UCSD-AML1 (cell line): ENCODE results near the gene HACD2.
"Not testable (repeated sequence)": the region's sequence is repeated elsewhere in the genome, so short reads cannot be mapped to it uniquely, and the experiment has no call there.

Experiments
- DNase-seq: peaks from one replicate; lab custom pipeline; 2025; ENCODE audit not compliant: unreplicated experiment; lab: John Stamatoyannopoulos, UW

Gene HACD2

DNA sequence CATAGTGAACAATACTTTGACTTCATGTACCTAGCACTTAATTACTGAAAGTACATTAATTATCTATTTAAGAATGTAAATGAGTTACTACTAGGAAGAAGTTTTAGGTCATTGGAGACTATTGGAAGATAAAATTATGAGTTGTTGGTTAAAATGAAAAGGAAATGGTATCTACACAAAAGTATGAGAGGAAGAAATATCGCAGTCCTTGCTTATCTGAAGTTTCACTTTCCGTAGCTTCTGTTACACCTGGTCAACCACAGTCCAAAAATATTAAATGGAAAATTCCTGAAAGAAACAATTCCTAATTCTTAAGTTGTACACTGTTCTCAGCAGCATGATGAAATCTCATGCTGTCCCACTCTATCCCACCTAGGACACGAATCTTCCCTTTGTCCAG, 57.8 kb downstream of the HACD2 start:
- no peak for DNase-seq

DNA sequence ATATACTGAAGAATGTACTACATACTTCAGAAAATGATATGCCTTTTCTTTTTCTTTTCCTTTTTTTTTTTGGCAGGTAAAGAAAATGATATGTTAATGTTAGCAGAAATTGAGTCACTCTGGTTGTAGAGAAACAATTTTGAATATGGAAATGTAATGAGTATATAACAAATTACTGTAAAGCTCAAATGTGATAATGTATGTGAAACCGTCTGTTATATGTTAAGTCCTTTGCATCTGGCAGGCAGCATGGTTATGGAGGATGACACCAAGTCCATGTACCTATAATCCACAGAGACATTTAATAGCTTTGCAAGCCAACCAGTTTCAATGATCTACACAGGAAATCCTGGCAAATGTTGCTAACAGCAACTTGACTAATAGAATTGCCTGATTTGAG, 58.4 kb downstream of the HACD2 start:
- DNase-seq = no peak

DNA sequence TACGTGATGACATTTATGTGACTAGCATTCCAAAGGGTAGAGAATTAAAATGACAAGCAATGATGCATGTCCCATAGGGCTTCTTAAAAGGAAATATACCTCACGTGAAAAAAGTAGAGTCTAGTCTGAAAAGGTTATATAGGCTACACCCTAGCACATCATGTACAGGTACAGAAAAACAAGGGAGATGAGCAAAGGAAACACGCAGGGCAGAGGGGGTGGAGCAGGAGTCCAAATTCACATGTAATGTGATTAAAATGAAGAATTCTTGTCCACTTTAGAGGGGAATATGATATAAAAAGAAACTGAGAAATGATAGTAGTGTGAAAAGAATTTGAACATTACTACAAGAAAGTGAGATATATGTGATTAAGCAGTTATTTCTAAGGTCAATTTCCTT, 59.4 kb downstream of the HACD2 start:
- no peak for DNase-seq

DNA sequence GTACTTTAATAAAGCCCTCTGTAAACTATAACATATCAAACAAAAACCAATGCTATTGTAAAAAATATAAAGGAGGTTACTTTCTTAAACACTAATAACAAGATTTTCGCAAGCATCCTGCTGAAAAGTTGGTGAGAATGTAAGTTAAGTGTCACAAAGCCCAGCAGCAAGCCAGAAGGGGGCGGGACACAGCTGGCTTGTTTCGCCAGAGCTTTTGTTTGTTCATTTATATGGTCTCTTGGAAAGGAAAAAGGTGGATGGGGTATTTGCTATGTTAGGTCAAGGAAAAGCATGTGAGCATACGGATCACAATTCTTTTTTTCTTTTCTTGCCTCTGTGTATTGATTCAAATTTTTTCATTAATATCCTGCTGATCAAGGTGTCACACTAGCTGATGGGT, 59.9 kb downstream of the HACD2 start:
- no peak for DNase-seq

DNA sequence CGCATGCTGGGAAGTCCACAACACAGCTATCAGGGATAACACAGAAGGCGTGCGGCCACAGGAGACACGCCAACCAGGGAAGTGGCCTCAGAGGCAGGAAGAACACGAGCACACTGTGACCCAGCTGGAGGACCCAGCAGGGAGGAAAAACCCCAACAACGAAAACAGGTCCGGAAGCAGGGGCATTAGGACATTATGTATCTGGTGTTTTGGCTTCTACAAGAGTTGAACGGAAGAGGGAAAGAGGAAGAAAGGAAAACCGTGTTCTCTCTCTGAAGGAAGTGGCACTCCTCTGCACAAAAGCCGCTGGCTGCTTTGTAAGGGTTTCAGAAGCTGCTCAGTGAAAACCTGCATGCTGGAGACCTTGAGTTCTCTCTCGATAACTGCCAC, 61.8 kb downstream of the HACD2 start:
- peak; percentile 73 for DNase-seq

DNA sequence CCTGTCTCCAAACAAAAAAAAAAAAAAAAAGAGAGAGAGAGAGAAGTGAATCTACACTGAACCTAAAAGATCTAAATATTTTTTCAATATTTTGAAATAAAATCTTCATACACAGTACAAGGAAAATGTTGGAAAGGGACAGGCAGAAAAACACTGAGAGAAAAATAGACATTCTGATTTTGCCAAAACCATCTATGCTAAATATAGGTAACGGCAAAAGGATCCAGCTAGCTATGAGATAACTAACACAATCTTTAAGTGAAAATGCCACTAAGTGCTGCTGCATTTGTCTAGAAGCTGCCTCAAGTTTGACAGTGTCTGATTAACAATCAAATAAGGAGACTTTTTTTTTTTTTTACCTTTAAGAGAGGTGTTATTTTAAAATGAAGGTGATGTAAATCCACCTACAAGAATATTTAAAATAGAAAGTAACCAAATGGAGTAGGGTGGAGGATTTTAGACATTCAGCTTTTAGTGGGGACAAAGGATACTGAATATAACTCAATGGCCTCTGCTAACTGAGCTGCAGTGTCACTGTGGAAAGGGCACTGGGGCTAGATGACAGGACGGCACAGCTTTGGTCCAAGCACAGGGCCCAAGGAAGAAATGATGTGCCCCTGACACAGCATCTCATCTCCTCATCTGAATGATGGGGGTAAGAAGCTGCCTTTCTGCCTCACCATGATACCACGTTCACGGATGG, 62.4 kb downstream of the HACD2 start:
- DNase-seq = no peak

DNA sequence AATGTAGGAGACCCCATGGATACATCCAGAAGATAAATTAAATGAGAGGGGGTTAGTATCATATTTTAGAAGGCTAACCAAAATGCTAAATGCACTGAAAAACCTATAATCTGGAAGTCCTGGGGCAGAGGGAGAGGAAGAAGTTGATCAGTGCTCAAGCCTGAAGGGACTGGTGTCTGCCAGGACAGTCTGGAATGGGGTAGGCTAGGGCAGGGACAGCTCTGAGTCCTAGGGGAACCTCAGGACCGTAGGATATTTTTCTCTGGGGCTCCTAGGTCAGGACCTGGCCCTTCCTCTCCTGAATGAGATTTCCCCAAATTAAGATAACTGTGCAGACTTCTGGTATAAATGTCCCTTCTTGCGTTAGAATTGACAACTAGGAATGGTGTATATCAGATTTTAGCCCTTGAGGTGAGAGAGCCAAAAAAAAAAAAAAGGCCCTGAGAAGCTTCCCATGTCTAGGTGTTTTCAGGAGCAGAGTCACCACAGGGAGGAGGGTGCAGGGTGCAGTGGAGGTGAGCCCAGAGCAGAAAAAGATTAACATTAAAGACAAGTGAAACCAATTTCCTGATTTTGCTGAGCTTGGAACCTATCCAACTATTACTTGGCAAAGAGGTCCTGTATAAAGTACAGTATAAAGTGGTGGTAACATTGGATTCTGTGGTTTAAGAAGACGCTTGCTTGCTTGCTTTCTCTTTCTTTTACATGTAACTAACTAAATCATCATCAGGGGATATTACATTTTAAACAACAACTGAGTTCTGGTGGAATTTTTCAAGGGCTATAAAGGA, 63.5 kb downstream of the HACD2 start:
- no peak for DNase-seq

DNA sequence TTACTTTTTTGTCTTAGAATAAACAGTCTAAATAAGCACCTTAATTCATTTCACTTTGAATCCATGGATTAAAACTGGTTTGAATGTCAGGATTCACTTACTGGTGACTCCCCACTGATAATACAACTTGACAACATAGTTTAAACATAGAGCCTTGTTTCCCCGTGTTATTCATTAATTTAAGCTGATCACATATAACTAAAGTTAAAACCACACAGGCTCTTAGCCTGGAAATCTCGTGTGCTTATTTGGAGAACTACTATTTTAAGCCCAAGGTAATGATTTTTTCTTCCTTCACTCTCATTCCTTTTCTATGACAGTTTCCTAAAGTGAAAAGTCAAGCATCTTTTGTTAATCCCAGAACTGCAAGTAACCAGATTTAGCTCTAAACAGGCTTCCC, 64.2 kb downstream of the HACD2 start:
- no peak for DNase-seq

DNA sequence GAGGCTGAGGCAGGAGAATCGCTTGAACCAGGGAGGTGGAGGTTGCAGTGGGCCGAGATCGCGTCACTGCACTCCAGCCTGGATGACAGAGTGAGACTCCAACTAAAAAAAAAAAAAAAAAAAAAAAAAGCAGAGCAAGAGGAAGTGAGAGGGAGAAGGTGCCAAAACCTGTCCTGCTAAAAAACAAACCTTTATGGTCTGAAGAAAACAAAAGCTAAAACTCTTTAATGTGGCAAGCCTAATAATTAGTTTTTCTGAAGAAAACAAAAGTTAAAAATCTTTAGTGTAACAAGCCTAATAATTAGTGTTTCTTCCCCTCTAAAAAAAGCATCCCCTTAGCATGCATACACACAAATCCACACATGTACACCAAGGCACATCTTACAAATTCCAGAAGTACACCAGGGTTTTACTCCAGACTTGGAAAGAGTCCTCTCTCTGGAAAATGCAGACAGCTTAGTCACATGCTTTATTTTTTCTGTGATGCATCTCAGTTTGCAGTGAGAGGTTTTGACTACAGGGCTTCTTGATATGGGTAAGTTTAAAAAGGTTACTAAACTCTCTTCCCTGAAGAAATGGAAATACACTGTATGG, 65.9 kb downstream of the HACD2 start:
- no peak for DNase-seq

DNA sequence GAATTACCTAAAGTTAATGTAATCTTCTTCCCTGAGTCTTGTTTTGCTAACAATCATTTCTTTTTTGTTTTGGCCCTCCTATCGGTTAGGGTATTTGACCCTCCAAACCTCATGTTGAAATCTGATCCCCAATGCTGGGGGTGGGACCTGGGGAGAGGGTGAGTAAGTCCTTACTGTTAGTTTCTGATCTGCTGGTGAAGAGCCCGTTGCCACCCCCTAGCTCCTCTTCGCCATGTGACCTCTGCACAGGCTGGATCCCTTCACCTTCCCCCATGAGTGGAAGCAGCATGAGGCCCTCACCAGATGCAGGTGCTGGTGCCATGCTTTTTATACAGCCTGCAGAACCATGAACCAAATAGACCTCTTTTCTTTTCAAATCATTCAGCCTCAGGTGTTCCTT, 73.1 kb downstream of the HACD2 start:
- no peak for DNase-seq

DNA sequence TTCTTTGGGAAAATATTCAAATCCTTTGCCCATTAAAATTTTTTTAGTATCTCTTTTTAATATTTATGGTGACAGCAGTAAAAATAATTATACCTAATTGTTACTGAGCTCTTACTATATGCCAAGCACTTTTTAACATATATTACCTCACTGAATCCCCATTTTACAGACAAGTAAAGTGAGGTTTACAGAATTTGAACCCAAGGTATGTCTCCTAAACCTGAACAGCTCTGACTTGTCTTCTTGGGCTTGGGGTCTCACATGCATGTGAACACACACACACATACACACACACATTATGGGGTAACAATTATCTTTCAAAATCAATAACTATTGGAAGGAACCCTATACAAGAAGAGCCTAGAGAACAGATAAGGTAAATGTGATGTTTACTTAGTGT, 73.8 kb downstream of the HACD2 start:
- no peak for DNase-seq

DNA sequence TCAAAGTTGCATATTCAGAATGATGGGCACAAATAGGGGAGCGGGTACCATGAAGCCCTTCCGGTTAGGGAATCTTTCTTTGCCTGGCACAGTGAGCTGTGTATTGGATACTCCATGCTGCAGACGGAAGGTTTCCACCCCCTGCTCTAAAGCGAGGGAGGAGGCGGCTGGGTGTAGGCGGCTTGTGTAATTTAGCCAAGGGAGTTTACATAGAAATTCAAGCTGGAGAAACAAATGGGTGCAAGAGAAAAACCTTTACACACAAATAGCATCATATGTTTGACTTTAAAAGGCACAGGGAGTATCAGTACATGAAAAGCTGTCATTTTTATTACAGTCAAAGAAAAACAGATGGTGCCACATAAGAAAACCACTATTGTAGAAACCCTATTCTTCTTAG, 76.7 kb downstream of the HACD2 start:
- DNase-seq = no peak

DNA sequence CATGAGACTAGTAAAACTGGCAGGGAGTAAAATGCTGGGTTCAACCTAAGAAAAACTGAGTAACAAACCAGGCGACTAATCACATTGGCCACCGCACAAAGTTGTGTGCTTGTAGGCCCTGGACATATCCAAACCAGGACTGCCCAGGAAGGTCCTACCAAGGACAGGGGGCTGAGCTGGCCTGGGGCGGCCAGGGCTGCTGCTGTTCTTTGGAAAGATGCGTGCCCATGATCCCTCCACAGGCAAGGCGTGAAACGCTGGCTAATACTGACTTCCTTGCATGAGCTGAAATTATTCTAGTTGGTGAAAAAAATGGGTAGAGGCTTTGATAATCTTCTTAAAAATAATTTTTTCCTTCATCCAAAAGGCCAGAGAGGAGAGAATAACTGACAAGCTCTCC, 79.0 kb downstream of the HACD2 start:
- DNase-seq = no peak

DNA sequence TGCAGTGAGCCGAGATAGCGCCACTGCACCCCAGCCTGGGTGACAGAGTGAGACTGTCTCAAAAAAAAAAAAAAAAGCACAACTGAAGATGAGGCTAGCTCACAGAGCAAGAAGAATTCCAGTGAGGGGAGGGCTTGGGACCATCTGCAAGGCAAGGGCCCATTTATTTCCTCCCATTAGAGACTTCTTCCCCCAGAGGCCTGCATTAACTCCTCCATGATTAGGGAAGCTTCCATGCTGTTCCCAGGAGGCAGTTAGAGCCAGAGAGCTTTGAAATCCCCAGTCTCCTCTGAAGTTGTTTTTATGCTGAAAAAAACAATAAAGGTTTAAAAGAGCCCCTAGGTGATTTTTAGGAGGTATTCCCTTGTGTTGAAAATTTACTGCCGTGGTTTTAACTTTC, 81.7 kb downstream of the HACD2 start:
- DNase-seq = no peak

DNA sequence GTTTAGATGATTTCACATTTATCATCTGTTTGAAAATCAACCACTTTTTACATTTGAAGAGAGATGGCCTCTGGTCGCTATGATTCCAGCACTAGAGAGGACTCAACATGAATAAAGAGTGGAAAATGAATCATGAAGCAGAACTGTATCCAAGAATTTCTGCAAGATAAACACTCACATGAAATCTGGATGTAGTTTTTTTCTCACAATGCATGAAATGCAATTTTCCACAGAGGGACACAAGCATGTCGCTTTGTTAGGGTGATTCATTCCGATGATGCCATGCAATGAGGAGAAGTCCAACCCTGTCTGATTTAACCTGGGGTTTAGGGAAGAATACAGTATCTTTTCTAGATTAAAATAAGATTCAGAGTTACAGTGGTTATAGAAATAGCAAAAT, 85.5 kb downstream of the HACD2 start:
- no peak for DNase-seq

DNA sequence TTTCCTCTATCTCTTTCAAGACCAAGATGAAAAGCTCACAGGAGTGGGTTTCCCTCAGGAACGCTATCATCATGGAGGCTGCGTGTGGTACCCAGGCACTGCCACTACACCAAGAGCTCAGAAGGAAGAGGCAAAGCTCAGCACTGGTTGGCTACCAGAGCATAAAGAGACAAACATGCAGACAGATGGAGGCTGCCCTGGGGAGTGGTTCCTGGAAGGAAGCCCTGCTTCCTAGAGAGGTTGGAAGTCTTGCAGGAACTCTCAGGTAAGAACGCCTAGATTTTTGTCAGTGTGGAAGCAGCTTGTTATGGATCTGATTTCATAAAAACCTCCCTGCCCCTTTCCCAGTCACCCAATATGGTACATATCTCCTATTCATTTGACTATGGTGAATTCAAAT, 86.1 kb downstream of the HACD2 start:
- no peak for DNase-seq

DNA sequence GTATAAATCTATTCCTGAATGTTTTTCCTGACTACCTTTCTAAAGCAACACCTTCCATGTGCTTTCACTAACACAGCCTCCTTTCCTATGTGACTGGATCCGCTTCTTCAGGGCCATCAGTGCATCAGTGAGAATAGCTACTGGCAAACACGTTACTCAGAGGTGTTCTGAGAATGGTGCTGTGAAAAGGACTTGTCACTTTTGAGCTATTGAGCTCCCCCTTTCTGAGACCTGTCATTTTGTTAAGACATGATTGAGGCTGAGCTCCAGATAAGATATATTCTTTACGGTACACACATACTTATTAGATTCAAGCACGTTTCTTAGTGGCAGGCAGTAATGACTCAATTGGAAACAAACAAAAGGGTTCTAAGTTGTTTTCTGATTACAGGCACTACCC, 90.9 kb downstream of the HACD2 start:
- DNase-seq = no peak

DNA sequence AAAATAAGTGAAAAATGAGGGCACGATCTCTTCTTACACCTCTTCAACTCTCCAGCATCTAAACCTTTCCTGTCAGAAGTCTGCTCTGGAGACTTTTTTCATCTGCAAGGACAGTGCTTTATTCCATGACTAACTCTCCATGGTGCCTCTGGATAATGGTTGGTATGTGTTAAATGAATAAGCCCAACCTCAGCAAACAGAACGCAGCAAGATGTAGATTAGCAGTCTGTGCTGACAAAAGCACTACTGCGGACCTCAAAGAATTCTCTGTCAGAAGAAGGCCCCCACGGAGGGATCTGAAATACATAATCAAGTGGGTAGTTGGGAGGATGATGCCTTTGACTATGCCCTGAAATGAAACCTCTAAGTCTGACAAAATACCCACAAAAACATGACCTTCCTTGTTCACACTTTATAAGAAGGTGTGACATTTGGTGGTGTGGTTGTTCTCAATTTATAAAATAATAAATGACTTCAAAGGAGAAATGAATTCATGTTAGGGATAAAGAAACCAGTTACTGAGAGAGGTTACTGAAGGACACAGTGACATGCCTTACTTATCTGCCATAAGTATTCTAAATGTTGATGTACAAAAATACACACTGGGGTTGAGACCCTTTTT, 92.8 kb downstream of the HACD2 start:
- no peak for DNase-seq

DNA sequence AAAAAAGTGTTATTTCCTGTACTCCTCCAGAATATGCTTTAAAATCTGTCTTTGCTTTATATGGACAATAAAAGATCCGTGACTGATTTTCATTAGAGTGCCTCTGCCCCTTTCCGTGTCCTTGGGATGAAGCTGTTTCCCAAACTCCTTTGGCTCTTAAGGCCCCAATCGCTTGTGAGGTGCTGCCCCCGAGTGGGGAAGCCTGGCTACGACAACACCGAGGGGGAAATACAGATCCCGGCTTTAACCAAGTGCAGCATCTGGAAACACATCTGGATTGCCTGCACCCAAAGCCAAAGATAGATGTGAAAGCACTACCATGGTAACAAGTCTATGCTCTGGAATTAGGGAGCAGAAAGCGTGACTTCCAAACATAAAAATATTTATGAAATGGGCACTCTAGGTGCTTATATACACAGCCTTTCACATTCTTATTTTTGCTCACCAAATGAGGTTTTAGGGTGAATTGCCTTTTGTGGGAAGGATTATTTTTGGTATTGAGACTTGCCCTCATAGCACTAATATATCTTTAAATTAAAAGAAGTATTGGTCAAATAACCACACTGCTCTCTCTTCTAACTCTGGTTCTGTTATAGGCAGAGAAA, 95.4 kb downstream of the HACD2 start:
- DNase-seq = peak; percentile 59

DNA sequence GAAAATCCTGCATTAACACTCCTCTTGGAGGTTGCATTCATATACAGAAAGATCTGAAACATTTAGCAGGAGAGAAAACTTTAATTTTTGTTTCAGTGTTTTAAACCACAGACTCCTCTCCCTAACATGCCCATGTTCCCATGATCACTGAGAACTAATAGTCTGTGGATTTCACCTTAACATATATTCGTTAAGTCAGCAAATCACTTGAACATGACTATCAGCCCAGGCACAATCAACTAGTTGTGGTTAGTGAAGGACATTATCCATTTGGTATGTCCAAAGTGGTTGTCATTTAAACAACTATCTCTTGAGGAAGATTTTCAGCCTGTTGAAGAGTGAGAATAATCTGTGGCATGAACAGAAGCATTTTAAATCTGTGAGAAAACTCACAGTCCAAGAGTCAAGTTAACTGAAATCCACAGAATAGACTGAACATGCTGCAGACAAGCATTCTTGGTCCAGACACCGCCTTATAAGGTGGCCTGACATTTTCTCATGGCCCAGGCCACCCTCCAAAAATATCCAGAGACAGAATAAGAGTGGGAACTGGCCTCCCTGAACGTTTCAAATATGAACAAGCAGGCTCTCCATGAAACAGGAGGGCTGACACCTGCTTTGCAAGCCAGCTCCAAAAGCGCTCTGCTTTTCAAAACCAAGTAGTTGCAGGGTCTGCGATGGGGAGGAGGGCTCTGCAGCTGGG, 96.1 kb downstream of the HACD2 start:
- DNase-seq = no peak

DNA sequence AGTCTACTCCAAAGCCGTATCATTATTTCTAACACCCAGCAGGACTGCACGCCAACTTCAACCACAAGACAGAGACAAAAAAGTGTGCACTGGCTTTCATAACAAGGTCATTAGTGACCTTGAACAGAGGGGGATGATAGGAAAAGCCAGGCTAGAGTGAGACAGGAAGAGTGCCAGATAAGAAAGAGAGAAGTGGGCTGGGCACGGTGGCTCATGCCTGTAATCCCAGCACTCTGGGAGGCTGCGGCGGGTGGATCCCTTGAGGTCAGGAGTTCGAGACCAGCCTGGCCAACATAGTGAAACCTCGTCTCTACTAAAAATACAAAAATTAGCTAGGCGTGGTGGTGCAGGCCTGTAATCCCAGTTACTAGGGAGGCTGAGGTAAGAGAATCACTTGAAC, 97.8 kb downstream of the HACD2 start:
- not testable (repeated sequence) for DNase-seq
